NCI-H1436 treated with DMSO at 0.1 percent for 48 hours (cell line): Measurements from ENCODE around the gene SACS.

Experiments
- DNase-seq: peaks from one replicate; lab custom pipeline; 2025; lab: John Stamatoyannopoulos, UW

Gene SACS, protein sequence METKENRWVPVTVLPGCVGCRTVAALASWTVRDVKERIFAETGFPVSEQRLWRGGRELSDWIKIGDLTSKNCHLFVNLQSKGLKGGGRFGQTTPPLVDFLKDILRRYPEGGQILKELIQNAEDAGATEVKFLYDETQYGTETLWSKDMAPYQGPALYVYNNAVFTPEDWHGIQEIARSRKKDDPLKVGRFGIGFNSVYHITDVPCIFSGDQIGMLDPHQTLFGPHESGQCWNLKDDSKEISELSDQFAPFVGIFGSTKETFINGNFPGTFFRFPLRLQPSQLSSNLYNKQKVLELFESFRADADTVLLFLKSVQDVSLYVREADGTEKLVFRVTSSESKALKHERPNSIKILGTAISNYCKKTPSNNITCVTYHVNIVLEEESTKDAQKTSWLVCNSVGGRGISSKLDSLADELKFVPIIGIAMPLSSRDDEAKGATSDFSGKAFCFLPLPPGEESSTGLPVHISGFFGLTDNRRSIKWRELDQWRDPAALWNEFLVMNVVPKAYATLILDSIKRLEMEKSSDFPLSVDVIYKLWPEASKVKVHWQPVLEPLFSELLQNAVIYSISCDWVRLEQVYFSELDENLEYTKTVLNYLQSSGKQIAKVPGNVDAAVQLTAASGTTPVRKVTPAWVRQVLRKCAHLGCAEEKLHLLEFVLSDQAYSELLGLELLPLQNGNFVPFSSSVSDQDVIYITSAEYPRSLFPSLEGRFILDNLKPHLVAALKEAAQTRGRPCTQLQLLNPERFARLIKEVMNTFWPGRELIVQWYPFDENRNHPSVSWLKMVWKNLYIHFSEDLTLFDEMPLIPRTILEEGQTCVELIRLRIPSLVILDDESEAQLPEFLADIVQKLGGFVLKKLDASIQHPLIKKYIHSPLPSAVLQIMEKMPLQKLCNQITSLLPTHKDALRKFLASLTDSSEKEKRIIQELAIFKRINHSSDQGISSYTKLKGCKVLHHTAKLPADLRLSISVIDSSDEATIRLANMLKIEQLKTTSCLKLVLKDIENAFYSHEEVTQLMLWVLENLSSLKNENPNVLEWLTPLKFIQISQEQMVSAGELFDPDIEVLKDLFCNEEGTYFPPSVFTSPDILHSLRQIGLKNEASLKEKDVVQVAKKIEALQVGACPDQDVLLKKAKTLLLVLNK (N-terminal part only)

DNA sequence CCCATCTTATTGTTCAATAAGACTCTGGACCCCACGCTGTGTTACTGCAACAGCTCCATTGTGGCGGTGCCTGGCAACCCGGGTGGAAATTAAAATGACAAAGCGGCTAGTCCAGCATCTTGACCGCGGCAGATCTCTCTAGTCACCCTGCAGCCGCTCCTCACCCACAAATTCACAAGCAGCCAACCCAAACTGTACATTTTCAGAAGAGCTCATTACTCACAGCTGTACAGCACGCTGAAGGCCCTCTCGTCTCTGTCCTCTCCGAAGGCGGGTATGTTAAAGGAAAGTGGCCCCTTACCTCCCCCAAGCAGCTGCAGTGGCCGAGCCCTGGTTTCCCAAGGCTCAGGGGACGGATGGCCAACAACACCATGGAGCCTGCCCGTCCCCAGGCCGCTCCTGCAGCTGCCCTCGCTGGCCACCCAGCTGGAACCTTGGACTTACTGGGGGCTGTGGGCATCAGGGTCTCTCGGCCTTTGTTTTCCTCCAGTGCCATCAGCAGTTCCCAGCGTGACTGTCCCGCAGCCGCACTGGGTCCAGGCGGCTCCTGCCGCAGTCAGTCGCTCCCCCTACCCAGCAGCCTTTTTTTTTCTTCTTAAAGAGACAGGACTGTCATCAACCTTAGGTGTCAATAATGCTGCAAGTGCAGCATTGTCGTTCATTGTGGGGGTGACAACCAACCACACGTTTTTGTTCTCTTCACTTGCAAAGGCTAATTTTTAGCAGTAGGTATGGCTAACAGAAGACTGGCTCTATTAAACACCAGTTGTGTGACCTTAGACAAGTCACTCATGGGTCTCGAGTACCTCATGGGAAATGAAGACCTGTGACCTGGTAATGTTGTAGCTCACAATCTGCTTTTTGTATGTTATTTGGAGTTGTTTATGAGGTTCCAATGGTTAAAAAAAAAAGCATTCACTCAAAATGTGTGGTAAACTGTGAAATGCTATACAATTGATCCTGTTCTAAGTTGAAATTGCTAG lies at the start of gene SACS:
Gene SACS (minus strand): TSS at position 532 of the 983 bp plus-strand sequence. CDS start 22,463 bp downstream, outside the sequence.
- no peak for DNase-seq

DNA sequence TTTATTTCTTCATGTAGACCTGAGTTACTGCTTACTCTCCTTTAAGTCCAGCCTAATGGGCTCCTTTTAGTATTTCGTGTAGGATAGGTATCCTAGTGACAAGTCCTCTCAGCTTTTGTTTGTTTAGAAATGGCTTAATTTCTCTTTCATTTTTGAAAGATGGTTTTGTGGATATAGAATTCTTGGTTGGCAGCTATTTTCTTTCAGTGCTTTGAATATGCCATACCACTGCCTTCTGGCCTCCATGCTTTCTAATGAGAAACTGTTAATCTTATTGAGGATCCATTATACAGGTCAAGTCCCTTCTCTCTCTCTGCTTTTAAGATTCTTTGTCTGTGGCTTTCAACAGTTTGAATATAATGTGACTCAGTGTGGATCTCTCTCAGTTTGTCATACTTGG lies 46.8 kb upstream of the SACS start:
- no peak for DNase-seq

DNA sequence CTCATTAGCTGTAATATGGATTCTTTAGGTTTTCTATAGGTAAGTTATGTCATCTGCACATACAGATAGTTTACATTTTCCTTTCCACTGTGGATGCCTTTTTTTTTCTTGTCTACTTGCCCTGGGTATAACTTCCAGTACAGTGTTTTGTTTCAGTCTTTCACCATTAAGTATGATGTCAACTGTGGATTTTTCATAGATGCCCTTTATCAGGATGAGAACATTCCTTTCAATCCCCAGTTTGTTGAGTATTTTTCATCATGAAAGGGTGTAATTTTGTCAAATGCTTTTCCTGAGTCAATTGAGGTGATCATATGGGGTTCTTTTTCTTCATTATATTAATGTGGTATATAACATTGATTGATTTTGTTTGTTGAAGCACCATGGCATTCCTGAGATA lies 43.6 kb upstream of the SACS start:
- no peak for DNase-seq

DNA sequence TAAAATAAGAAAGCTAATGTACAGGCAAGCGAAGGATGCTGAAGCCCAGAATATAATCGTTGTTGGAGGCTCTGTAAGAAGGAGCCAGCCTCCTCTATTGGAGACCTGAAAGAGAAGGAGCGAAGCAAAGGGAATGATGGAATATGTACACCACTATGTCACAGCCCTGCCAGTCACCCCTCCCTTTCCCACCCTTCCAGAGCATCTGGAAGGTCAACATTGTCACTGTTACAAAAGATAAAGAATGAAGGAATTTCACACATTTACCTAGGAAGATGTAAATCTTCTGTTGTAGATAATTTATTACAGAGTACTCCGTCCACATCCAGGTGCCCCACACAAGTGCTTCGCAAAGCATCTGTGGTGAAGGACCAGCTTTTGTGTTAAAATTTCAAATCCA lies 39.7 kb upstream of the SACS start:
- DNase-seq, result no peak

DNA sequence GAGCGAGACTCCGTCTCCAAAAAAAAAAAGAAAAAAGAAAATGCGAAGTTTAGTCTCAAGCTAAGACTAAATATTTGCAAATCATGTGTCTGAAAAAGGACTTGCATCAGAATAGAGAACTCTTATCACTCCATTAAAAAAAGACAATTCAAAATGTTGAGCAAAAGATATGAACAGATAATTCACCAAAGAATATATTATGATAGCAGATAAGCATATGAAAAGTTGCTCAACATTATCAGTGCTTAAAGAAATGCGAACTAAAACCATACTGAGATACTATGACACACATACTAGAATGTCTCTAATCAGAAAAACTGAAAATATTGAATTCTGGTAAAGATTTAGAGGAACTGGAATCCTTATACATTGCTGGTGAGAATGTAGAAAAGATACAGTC lies 38.7 kb upstream of the SACS start:
- DNase-seq, result no peak

DNA sequence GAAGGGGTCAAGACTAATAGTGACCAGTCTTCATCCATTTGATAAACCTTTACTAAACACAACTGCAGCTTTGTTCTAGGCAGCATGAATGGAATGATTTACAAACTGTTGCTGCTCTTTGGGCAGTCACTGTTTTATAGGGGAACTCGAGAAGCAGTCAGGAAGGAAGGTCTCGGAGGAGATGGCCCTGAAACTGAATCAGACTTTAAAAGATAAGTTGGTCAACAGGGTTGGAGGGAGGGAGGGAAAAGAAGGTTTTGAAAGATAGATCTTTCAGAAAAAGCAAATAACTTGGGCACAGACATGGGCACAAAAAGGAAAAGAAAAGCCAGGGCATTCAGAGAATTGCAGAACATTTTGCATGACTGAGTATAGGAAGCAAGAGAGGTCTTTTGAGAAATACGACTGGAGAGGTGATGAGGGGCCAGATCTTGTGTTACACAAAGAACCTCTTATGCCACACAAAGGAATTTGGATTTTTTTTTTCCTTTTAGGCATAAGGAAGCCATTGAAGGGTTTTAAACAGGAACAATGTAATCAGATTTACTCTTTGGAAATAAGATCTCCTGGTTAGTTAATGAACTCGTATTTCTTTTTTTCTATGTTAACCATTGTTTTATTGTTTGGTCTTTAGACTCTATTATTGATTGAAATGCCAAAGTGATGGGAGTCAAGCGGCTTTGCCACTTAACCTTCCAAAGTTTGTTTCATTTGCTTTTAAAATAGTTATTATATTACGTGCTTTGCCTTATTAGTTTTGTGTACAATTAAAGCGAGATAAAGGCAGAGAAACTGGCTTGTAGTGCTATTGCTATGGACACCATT lies 37.5 kb upstream of the SACS start:
- DNase-seq, result no peak

DNA sequence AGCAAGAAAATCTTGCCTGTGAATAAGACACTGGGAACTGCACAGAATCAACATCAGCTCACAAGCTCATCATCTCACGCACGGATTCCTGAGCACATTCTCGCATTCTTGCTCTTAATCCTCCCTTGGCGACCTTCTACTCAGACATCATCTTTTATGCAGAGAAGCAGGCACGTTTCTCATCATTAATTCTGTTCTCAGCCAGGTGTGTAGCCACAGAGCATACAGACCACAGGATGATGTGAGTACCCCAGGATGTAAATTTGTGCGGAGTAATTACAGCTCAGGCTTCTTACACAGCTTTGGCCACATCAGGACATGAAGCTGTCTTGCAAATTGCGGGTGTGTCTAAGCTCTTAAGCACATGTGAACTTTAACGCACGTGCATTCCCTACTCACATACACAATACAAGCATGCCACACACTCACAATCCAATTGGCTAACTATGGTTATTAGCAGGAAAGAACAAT lies 36.5 kb upstream of the SACS start:
- no peak for DNase-seq

DNA sequence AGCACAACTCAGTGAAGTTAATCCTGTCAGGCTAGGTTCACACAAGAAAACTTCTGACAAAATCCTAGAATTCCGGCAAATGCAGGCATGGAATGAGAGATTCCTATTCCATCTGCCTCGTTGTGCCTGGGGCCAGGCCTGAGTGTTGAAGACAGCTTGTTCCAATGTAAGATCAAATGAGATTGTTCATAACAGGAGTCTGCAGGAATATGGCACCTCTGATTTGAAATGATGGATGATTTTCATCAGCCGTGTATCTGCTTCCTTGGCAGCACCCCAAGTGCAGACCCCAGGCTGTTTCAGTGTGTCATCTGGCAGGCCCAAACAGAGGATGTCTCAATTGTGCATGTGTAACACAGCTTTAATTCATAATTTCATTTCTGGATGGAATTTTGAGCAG lies 35.3 kb upstream of the SACS start:
- no peak for DNase-seq

DNA sequence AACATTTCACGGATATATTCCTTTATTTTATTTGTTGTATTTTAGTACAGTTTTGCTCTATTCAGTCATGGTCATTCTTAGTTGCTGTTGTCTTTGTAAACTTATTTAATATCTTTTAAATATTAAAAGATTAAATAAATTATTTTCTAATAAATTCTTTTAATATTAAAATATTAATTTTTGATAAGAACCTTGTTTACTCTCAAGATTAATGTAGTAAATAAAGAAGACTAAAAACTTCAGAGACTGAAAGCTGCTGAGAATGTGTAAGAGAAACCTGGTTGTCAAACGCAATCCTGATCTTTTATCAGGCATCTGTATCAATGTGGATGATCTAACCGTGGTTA lies 34.4 kb upstream of the SACS start:
- DNase-seq, result no peak

DNA sequence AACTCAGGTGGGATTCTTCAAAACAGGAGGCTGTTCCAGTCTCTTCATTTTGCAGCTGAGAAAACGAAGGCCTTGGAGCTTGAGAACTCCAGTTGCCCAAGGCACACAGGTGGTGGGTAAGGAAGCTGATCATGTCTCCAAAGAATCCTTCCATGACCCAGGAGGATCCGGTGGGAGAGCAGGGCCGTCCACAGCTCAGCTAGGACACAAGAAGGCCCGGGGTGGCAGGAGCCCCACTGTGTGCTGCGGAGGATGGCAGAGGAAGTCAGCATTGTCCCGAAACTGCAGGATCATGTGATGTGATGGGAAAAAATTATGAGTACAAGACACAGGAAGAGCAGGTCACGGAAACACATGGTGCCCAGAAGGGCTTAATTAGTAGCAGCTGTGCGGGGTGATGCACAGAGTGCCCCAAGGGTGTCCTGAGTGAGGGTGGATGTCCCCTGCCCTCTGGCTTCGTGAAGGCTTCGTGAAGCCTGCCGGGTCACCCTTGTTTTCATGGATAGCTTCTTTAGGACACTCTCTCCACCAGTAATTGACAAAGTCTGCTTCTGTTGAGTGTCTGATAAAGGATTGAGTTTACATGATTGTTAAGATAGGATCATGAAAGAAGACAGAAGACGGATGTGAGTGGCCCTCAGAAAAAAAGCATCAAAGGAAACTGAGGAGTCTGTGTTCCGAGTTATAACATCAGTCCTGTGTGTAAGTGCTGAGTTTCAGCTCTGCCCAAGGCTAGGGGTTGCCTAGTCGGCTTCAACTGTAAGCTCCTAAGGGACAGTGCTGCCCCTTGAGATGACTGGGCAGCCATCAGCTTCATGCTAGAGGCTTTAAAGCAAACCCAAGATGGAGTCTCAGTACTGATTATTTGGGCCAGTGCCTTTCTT lies 33.8 kb upstream of the SACS start:
- no peak for DNase-seq

DNA sequence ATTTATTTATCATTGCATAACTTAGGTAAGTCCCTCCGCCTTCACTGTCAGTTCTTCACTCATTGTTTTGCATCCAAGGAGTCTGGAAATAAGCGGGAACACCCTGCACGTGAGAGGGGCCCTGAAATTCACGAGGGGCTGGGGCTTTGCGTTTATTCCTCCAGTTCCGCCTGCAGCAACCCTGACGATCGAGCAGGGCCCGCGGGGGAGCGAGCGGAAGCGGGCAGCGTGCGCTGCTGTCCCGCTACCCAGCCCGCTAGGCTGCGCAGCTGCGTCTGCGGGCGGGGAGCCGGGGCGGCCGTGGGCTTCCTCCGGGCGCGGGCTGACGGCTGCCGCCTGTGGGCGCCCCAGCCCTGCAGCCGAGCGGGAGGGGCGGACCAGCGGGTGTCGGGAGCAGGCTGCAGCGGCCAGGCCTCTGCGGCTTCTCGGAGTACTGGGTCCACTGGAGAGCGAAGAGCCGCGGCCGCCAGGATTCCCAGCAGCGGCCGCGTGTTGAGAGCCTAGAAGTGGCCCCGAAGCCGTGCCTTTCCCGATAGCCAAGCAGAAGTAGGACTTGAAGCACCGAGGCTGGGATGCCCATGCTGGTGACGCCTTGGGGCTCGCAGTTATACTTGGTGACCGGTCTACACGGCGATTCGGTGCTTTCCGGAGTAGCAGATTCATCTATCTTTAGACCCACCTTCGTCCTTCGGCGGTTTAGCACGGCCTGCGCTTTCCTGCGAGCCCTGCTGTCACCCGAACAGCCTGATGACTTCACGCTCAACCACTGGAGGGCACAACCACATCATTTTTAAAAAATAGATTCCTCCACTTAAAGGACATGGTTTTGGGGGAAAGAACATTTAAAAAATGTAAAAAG lies 32.9 kb upstream of the SACS start:
- DNase-seq, result no peak

DNA sequence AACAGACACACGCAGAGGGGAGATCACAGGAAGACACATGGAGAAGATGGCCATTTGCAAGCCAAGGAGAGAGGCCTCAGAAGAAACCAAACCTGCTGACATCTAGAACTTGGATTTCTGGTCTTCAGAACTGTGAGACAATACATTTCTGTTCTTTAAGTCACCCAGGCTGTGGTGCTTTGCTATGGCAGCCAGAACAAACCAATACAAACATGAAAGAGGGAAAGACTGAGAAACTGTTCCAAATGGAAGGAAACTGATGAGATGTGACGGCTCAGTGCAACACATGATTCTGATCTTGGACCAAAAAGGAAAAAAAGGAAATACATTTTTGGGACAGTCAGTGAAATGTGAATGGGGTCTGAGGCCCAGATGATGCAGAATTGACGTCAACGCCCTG lies 30.2 kb upstream of the SACS start:
- DNase-seq, result no peak

DNA sequence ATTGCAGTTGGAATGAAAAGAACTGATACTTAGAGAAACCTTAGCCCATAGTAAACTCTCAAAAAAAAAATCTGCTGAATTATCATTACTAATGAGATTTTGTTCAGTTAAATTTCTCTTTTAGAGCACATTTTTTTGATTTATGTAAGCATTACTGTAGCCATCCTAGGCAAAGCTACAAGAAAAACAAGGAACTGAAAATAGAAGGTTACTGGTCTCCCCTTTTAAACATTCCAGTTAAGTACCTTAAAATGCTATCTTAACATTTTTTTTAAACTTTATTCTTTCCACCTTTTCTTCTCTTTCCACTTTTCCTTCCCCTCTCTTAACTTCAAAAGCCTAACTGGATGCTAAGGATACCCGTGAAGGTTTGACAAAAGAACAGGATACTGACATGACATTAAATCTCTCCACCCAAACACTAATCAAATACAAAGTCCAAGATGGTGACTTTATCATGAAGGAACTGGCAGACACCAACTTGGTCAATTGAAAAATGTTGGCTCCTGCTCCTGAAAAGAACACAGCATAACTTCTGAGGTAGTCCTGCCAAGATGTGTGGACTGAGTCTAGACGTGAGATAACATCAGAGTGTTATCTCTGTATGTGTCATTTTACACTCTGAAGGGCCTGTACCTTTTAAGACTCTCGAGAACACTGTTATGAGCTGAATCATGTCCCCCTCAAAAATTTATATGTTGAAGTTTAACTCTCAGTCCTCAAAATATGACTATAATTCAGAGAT lies 29.5 kb upstream of the SACS start:
- DNase-seq, result no peak

DNA sequence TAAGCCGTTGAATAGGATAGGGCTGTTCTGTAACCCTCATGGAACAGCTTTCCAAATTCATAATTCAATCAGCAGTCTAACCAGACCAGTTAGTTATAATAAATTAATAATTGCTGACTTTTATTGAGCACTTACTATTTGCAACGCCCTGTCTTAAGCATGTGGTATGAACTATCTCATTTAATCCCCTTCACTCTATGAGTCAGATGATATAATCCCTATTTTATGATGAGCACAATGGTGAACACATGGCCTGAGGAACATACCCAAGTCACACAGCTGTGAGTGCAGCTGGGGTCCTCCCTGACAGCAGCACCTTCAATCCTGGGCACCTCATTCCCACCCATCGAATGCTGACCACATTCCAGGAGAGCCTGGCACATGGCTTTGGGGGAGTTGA lies 28.0 kb upstream of the SACS start:
- no peak for DNase-seq

DNA sequence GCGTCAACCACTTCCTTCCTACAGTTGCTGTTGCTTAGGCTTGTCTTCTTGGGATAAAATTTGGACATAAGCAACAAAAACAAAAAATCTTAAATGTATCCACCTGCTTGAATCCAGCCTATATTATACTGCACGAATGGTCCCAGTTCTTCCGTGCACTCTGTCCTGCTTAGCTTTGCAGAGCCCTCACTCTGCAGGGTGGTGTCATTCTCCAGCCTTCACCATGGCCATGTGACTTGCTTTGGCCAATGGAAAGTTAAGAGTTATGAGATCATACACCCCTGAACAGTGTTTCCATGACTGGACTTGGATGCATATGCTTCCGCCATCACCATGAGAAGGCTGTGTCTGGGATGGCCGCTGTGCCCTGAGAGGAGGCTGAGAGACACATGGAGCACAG lies 27.4 kb upstream of the SACS start:
- DNase-seq, result no peak

DNA sequence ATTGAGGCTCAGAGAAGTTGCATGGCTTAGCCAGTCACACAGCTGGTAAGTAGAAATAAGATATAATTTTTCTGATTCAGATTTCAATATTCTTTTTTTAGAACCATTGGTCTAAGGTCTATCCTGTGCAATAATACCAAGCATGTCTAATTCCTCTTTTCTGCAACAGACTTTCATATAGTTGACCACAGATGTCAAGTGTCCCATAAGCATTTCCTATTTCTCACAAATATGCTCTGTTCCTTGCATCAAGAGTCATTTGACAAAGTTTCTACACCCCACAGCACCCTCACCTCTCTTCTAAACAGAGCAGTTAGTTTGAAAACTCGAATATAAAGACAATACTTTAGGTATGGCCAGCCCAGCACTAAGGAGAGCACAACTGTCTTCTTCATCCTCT lies 26.8 kb upstream of the SACS start:
- no peak for DNase-seq

DNA sequence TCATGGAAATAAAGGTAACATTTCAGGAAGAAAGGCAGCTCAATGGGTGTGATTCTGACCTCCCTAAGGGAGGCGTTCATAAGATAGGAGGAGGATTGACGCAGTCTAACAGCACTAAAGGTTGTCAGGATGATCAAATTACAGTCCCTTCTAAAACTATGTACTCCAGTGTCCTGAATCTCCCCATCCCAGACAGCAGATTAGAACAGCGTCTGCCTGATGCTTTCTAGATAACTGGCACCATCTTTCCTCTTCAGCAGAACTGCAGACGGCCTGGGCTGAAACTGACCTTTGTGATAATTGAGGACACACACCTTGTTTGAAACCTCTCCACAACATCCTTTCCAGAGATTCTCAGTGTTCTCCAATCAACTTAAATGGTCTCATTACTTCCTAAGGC lies 25.5 kb upstream of the SACS start:
- no peak for DNase-seq
